HG03558 (cell line): ENCODE results near the gene IDI1.

ENCODE experiments used
- ATAC-seq: cut with Tn5 transposase; IDR thresholded peaks from one replicate; pipeline ENCODE4 v1.9.1; 2021; ENCODE audit warnings: moderate number of reproducible peaks; ENCODE audit not compliant: unreplicated experiment; ENCODE audit errors: extremely low read depth

IDI1 gene

GRCh38 chr10:1048732-1049424 lies at the start of gene IDI1:
Gene IDI1, minus strand, starts transcription at chr10:1049119. Its CDS starts 116 bp downstream, at chr10:1049003.
- peak; percentile 74 for ATAC-seq

GRCh38 chr10:1097436-1097835 lies 48.5 kb upstream of the IDI1 start:
- no peak for ATAC-seq

- no peak for ATAC-seq
Measured at GRCh38 chr10:1096287-1096889, 47.5 kb upstream of the IDI1 start.

GRCh38 chr10:1095498-1095897 lies 46.6 kb upstream of the IDI1 start:
- no peak for ATAC-seq

GRCh38 chr10:1094112-1095057 lies 45.5 kb upstream of the IDI1 start:
- ATAC-seq = no peak

GRCh38 chr10:1093696-1094095 lies 44.8 kb upstream of the IDI1 start:
- ATAC-seq = no peak

- no peak for ATAC-seq
Measured at GRCh38 chr10:1090696-1091095, 41.8 kb upstream of the IDI1 start.

- ATAC-seq = no peak
Measured at GRCh38 chr10:1089017-1089689, 40.2 kb upstream of the IDI1 start.

- no peak for ATAC-seq
Measured at GRCh38 chr10:1086787-1087186, 37.9 kb upstream of the IDI1 start.

GRCh38 chr10:1085258-1085657 lies 36.3 kb upstream of the IDI1 start:
- ATAC-seq = no peak

- ATAC-seq = no peak
Measured at GRCh38 chr10:1084011-1084950, 35.4 kb upstream of the IDI1 start.

GRCh38 chr10:1083581-1083980 lies 34.7 kb upstream of the IDI1 start:
- no peak for ATAC-seq

GRCh38 chr10:1078668-1079067 lies 29.7 kb upstream of the IDI1 start:
- no peak for ATAC-seq

- ATAC-seq = no peak
Measured at GRCh38 chr10:1074748-1075308, 25.9 kb upstream of the IDI1 start.

- no peak for ATAC-seq
Measured at GRCh38 chr10:1074052-1074747, 25.3 kb upstream of the IDI1 start.

GRCh38 chr10:1070919-1071318 lies 22.0 kb upstream of the IDI1 start:
- no peak for ATAC-seq

- no peak for ATAC-seq
Measured at GRCh38 chr10:1068380-1069361, 19.8 kb upstream of the IDI1 start.
